Uterus (tissue), 4 donors: ENCODE data around the gene DMKN. TPM values are rescaled to one million over a fixed set of nuclear protein-coding genes. Genes with fewer than 3 reads are reported as not detected.

ENCODE experiments used
- DNase-seq, 2 donors: peaks; one replicate each; pipeline ENCODE4 v3.0.0-alpha.2; 2019 to 2020
- H3K27ac ChIP-seq, 2 donors: fragments of 200-600 bp; sonication (generic); 1 replicate in 1 of 2; 2 replicates in 1 of 2; pipeline ENCODE4 v1.5.1; 2016 to 2018
- H3K27me3 ChIP-seq, 2 donors: fragments of 200-600 bp; sonication (generic); one replicate each; pipeline ENCODE4 v1.5.1; 2018 to 2019; ENCODE audit warnings: control low read depth in 1 of 2
- H3K36me3 ChIP-seq, 2 donors: fragments of 200-600 bp; sonication (generic); one replicate each; pipeline ENCODE4 v1.5.1; 2019; ENCODE audit warnings: control low read depth in 1 of 2
- H3K4me1 ChIP-seq, 2 donors: fragments of 200-600 bp; sonication (generic); one replicate each; pipeline ENCODE4 v1.5.1; 2018 to 2019; ENCODE audit warnings: control low read depth in 1 of 2
- H3K4me3 ChIP-seq, 2 donors: fragments of 200-600 bp; sonication (generic); 1 replicate in 1 of 2; 2 replicates in 1 of 2; pipeline ENCODE4 v1.5.1; 2018 to 2019; ENCODE audit warnings: mild to moderate bottlenecking in 1 of 2
- H3K9me3 ChIP-seq, 2 donors: fragments of 200-600 bp; sonication (generic); one replicate each; pipeline ENCODE4 v1.5.1; 2019; ENCODE audit warnings: control low read depth in 1 of 2
- POLR2A ChIP-seq, 2 donors: fragments of 450-650 bp; IDR thresholded peaks; one replicate each; pipeline ENCODE4 v1.6.1; 2016; ENCODE audit warnings: antibody characterized with exemption in 2 of 2, mild to moderate bottlenecking in 1 of 2, moderate library complexity in 1 of 2
- intact Hi-C: fragments of 100-400 bp; cut with DNase I; formaldehyde crosslinking; loops from one replicate; pipeline ENCODE4 v1.15.1; 2023; ENCODE audit warnings: low total_unique reads
- total RNA-seq, 4 donors: library from RNA; depleted of rRNA in 3 of 4; stranded (reverse); fragments of >200 nt in 3 of 4; gene quantifications; one replicate each; pipeline versions ENCODE4 v1.1.0 to v1.2.4, GENCODE V29; 2014 to 2023
- TF ChIP-seq, protein P1 (sequence below), 4 experiments: fragments of 200-600 bp in 2 of 4; fragments of 450-650 bp in 2 of 4; sonication (generic) in 2 of 4; IDR thresholded peaks; one replicate each; pipeline ENCODE4 v1.5.1; 2016 to 2019; ENCODE audit warnings: antibody characterized with exemption in 4 of 4, mild to moderate bottlenecking in 2 of 4, moderate library complexity in 1 of 4
- donor health status: DM: yes; HTN: yes; CAD: no.

Gene DMKN
- total RNA-seq, 4 donors from 2014 or later, result 4.4 to 73.7 (median 39.5) TPM

DNA sequence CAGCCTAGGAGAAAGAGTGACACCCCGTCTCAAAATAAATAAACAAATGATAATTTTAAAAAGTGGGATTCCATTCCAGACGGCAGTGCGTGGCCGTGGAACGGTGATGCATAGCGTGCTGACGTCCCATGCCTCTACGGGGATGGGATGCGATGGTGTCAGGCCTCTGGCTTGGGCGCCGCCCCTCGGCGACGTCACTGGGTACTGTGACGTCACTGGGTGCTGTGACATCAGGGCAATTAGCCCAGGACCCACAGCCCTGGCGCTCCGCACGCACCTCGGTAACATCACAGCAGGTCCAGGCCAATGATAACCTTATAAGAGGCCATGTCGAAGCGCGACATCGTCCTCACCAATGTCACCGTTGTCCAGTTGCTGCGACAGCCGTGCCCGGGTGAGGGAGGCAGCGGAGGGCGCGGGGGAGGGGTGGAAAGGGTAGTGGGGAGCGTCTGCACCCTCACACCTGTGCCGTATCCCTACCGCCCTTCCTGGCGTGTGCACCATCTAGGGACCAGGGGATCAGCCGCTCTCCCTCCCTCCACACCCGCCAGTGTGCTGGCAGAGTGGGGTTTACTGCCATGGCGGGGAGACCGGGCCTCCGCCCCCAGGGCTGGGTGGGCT, 19.9 kb upstream of the DMKN start, which contains the start of gene GAPDHS:
Gene GAPDHS (plus strand): TSS at position 256 of the 621 bp plus-strand sequence. CDS start 72 bp downstream, at position 328.
- H3K4me3 ChIP-seq, result no peak within 1 kb of the TSS

DNA sequence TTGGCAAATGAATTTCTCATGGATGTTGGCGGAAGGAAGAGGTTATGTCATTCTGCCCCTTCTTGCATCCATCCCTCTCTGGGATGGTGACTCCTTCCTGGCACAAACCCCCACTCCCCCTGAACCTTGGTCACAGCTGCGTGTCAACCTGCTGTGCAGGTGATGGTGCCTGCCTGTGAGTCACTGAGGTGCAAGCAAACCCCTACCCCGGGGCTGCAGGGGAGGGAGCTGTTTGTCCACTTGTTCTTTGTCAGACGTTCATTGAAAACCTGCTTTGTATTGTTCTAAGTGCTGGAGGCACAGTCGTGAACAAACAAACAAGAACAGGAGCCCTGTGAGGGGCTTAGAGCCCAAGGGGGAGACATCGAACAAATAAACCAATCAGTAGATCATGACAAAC, 17.8 kb upstream of the DMKN start:
- intact Hi-C loops, result no loop called here
- no peaks in the 10 kb centered on the region for H3K9me3 ChIP-seq
- H3K27ac ChIP-seq, result no peak overlapping the region
- H3K4me1 ChIP-seq, result no peaks in the 10 kb centered on the region
- H3K27me3 ChIP-seq, result peaks cover 0 to 23% of the 10 kb centered on the region in 2 donors
- no peak overlapping the region for H3K4me3 ChIP-seq
- H3K36me3 ChIP-seq, result no peaks in the 10 kb centered on the region
- TF ChIP-seq, protein P1, sequence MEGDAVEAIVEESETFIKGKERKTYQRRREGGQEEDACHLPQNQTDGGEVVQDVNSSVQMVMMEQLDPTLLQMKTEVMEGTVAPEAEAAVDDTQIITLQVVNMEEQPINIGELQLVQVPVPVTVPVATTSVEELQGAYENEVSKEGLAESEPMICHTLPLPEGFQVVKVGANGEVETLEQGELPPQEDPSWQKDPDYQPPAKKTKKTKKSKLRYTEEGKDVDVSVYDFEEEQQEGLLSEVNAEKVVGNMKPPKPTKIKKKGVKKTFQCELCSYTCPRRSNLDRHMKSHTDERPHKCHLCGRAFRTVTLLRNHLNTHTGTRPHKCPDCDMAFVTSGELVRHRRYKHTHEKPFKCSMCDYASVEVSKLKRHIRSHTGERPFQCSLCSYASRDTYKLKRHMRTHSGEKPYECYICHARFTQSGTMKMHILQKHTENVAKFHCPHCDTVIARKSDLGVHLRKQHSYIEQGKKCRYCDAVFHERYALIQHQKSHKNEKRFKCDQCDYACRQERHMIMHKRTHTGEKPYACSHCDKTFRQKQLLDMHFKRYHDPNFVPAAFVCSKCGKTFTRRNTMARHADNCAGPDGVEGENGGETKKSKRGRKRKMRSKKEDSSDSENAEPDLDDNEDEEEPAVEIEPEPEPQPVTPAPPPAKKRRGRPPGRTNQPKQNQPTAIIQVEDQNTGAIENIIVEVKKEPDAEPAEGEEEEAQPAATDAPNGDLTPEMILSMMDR (IDR thresholded peaks at IDR 0.05), result no peak
- no peak for TF ChIP-seq POLR2A (IDR thresholded peaks at IDR 0.05)
- no peak for DNase-seq

More for the DNA sequence above, 19.9 kb upstream of the DMKN start, which contains the start of gene GAPDHS:
- Histone ChIP-seq H3K4me1 (no peaks in the 10 kb centered on the region), H3K36me3 (no peaks in the 10 kb centered on the region), H3K9me3 (no peaks in the 10 kb centered on the region), H3K27ac (no peak within 1 kb of the TSS), H3K27me3 (peaks cover 0 to 23% of the 10 kb centered on the region in 2 donors)
- TF ChIP-seq, protein P1 (IDR thresholded peaks at IDR 0.05), result no peak
- no peak for TF ChIP-seq POLR2A (IDR thresholded peaks at IDR 0.05)
- intact Hi-C loops, result no loop called here
- no peak for DNase-seq

DNA sequence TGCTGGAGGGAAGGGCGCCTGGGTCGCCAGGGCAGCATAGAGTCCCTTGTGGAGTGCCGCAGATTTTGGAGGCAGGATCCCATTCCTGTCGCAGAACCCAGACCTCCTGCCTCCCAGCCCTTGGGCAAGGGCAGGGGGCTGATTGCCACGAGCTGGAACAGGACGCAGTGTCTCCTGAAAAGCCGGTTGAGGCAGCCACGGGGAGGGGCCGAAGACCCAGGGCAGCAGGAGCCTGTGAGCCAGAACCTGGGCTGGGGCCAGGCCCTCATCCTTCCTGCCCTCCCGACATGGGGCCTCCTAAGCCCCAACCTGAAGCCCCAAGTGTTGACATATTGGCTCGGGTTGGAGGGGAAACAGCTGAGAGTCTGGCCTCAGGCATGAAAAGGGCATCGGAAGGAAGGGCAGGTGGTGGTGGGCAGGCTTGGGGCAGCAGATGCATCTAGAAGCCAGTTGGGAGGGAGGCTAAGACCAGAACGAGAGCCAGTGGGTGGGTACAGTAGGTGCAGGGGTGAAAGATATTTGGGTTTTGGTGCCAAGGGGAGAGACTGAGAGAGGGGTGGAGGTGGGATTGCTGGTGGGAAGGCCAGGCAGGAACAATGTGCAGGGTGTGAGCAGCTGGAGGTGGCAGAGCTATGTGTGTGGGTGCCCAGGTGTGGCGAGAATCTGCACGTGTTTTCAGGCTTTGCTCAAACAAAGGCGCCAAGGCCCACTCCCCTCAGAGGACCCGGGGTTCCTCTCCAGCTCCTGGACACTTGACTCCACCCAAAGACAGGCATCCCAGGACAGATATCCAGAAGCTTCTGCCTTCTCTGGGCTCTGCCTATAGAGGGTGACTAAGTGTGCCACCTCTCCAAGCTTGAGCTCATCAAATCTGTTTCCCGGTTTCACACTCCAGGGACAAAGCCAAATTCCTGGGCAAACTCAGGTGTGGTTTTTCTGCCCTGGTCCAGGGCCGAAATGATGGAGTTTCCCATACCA, 16.1 kb upstream of the DMKN start:
- Histone ChIP-seq H3K4me1 (no peaks in the 10 kb centered on the region), H3K4me3 (no peak overlapping the region), H3K36me3 (no peaks in the 10 kb centered on the region), H3K27me3 (peaks cover 0 to 23% of the 10 kb centered on the region in 2 donors), H3K27ac (no peak overlapping the region), H3K9me3 (no peaks in the 10 kb centered on the region)
- intact Hi-C loops, result no loop called here
- no peak for DNase-seq
- TF ChIP-seq, protein P1 (IDR thresholded peaks at IDR 0.05), result no peak
- no peak for TF ChIP-seq POLR2A (IDR thresholded peaks at IDR 0.05)

DNA sequence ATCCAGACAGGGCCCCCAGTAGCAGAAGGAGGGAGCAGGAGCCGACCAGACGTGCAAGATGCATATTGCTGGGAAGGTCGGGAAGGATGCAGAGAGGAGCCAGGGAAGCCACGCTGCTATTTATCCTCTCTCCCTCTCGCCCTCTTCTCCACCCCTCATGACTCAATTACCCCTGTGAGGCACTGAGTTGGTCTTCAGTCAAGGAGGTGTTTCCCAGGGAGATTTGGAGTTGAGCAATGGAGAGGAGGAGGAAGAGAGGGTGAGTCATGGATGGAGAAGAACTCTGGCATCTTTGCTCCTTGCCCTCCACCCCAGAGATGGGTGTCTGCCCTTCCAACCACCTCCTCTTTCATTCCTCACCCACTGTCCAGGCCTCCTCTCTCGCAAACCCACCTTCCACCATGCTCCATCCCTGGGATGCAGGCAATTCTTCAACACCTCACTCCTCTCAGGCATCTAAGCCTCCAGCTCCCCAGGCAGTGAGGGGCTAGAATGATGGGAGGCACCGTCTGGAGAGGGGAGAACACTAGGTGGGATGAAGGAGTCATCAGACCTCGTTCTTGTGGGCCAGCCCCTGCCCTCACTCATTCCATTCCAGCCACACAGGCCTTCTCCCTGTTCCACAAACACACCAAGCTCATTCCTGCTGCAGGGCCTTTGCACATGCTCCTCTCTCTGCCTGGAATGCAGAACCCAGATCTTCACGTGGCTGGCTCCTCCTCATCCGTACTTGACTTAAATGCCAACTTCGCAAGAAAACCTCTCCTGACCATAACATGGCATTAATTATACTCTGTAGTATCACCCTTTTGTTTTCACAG, 15.0 kb upstream of the DMKN start, which contains the start of gene SBSN:
Gene SBSN (minus strand): TSS at position 94 of the 821 bp plus-strand sequence. CDS start 30 bp downstream, at position 64.
- H3K27me3 ChIP-seq, result peaks cover 0 to 16% of the 10 kb centered on the region in 2 donors
- H3K9me3 ChIP-seq, result no peaks in the 10 kb centered on the region
- H3K4me3 ChIP-seq, result no peak within 1 kb of the TSS
- intact Hi-C loops, result no loop called here
- TF ChIP-seq POLR2A (IDR thresholded peaks at IDR 0.05), result no peak
- TF ChIP-seq, protein P1 (IDR thresholded peaks at IDR 0.05), result no peak
- no peaks in the 10 kb centered on the region for H3K36me3 ChIP-seq
- DNase-seq, result no peak
- no peak within 1 kb of the TSS for H3K27ac ChIP-seq
- H3K4me1 ChIP-seq, result no peaks in the 10 kb centered on the region
